ENCODE data around the gene CWC27. TPM values are rescaled to one million over a fixed set of nuclear protein-coding genes. Genes with fewer than 3 reads are reported as not detected.

The CWC27 gene
- total and polyA plus RNA-seq, 9 of the 15 experiments (the other 6 are each of a cell fraction or from before 2014, with no cell fraction given), result 19.7 to 49.3 (median 38.3) TPM

- H2AFZ ChIP-seq (ENCODE audit: low read depth, low read length), result peak overlapping the region; percentile 68; the same call in 1 of the 2 replicates
- H3K9ac ChIP-seq (ENCODE audit: insufficient read depth in 1 of 2, low read depth in 2 of 2, low read length in 2 of 2), result peak overlapping the region in 1 of 2 experiments; percentile 83; a peak in 2 of 4 replicates
- H3K27ac ChIP-seq (ENCODE audit: extremely low read depth, low read depth, low read length), result no peak overlapping the region
- in situ Hi-C loops (cut with MboI), result no loop called here
- H3K27me3 ChIP-seq (ENCODE audit: control insufficient read depth in 2 of 2, insufficient read depth in 2 of 2, low read length in 2 of 2), result no peaks in the 10 kb centered on the region
- intact Hi-C loops (cut with micrococcal nuclease), result loop anchor here (10.0 kb wide), 2 partner anchors 125 to 305 kb away; no protein-coding TSS in a partner anchor
- ChIA-PET CTCF (ENCODE audit: low intra/inter-chr PET ratio) (no interaction called here), POLR2A (interaction anchor here (0.6 to 0.7 kb wide), 3 partner anchors 60 to 1569 kb away, joined by 3 to 4 read pairs (median 3); no protein-coding TSS in a partner anchor)
- peak in 2 of 4 experiments; percentile 23 to 60 for DNase-seq (ENCODE audit: extremely low read depth in 1 of 4, low spot score in 3 of 4)
- H3K4me3 ChIP-seq, result no peak overlapping the region
- H3K79me2 ChIP-seq (ENCODE audit: control insufficient read depth, insufficient read depth, low read length), result no peaks in the 10 kb centered on the region
- no TSS peak for BruUV-seq (replicated peaks)
- no peaks in the 10 kb centered on the region for H3K9me3 ChIP-seq (replicated peaks; ENCODE audit: control insufficient read depth, insufficient read depth, low read depth, low read length)
- 23% methylated on average over 11 of the region's 17 CpGs for WGBS (ENCODE audit: insufficient coverage, low coverage, missing lambda C conversion rate)
- H3K4me1 ChIP-seq (replicated peaks in 1 of 2; ENCODE audit: control insufficient read depth in 2 of 2, insufficient read depth in 2 of 2, low read length in 2 of 2), result peaks cover 0 to 3% of the 10 kb centered on the region in 2 experiments; a peak in 3 of 5 replicates
- H3K36me3 ChIP-seq (ENCODE audit: control insufficient read depth, insufficient read depth, low read length), result no peaks in the 10 kb centered on the region
- H3K9me1 ChIP-seq (ENCODE audit: control insufficient read depth, insufficient read depth, low read length), result no peaks in the 10 kb centered on the region
- H4K20me1 ChIP-seq (replicated peaks; ENCODE audit: control insufficient read depth, insufficient read depth, low read length), result no peaks in the 10 kb centered on the region
- H3K4me2 ChIP-seq (ENCODE audit: insufficient read depth, low read length), result peak overlapping the region; percentile 55
- ATAC-seq, result peak; percentile 92
- no peak for FAIRE-seq
- no peak for TF ChIP-seq SRSF7 (optimal IDR thresholded peaks at IDR 0.05; ENCODE audit: low read depth, low read length)
- 0 out of 4 replicates have a peak, but pooled peaks of 1 of the 2 experiments have one; percentile 8 for TF ChIP-seq RAD21 (CRISPR knock-in tag; conservative IDR thresholded peaks at IDR 0.05 in 1 of 2, IDR thresholded peaks at IDR 0.05 in 1 of 2)
- peak; percentile 78 for TF ChIP-seq EGR1 (conservative IDR thresholded peaks at IDR 0.05)
- TF ChIP-seq BRD4 (IDR thresholded peaks at IDR 0.05), result no peak
- no peak for TF ChIP-seq BACH1 (tag; IDR thresholded peaks at IDR 0.05)
- TF ChIP-seq BRF1 (IDR thresholded peaks at IDR 0.05; ENCODE audit: borderline replicate concordance, extremely low read depth, insufficient read length), result no peak
- TF ChIP-seq JUN (IDR thresholded peaks at IDR 0.05; ENCODE audit: borderline replicate concordance, low read depth, low read length), result no peak
- no peak for TF ChIP-seq JUN (CRISPR knock-in tag; IDR thresholded peaks at IDR 0.05; ENCODE audit: borderline replicate concordance)
- peak; percentile 61 to 81; a peak in 2 of 4 replicates for TF ChIP-seq FOXA3 (CRISPR knock-in tag; conservative IDR thresholded peaks at IDR 0.05 in 1 of 2, IDR thresholded peaks at IDR 0.05 in 1 of 2)
- TF ChIP-seq CREM (IDR thresholded peaks at IDR 0.05; ENCODE audit: low read depth), result 0 out of 2 replicates have a peak, but pooled peaks have one; percentile 9
- TF ChIP-seq ZNF707 (CRISPR knock-in tag; conservative IDR thresholded peaks at IDR 0.05), result no peak
- no peak for TF ChIP-seq CHD4 (IDR thresholded peaks at IDR 0.05; ENCODE audit: insufficient read depth, insufficient replicate concordance, low read depth, low read length, poor library complexity, severe bottlenecking)
- TF ChIP-seq NCOA6 (IDR thresholded peaks at IDR 0.05), result no peak
- TF ChIP-seq PTRF (tag; IDR thresholded peaks at IDR 0.05), result no peak
- TF ChIP-seq SMARCA5 (IDR thresholded peaks at IDR 0.05), result no peak
- peak; percentile 57 to 69; a peak in 3 of 4 replicates for TF ChIP-seq FOXK2 (conservative IDR thresholded peaks at IDR 0.05 in 1 of 2, IDR thresholded peaks at IDR 0.05 in 1 of 2; ENCODE audit: low read depth in 2 of 2)
- TF ChIP-seq, protein P1, sequence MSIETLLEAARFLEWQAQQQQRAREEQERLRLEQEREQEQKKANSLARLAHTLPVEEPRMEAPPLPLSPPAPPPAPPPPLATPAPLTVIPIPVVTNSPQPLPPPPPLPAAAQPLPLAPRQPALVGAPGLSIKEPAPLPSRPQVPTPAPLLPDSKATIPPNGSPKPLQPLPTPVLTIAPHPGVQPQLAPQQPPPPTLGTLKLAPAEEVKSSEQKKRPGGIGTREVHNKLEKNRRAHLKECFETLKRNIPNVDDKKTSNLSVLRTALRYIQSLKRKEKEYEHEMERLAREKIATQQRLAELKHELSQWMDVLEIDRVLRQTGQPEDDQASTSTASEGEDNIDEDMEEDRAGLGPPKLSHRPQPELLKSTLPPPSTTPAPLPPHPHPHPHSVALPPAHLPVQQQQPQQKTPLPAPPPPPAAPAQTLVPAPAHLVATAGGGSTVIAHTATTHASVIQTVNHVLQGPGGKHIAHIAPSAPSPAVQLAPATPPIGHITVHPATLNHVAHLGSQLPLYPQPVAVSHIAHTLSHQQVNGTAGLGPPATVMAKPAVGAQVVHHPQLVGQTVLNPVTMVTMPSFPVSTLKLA (conservative IDR thresholded peaks at IDR 0.05), result 0 out of 4 replicates have a peak, but pooled peaks of 1 of the 2 experiments have one; percentile 19
- no peak for TF ChIP-seq ZNF395 (CRISPR knock-in tag; IDR thresholded peaks at IDR 0.05)
Observed at GRCh38 chr5:64939772-64940510, 171.2 kb downstream of the CWC27 start.

Measured in K562 (cell line).